ENCODE measurements around the gene ETFA. TPM values are rescaled to one million over a fixed set of nuclear protein-coding genes. Genes with fewer than 3 reads are reported as not detected.

The ETFA gene
- total RNA-seq, 1 experiment from 2014 or later: 84.4 TPM

DNA sequence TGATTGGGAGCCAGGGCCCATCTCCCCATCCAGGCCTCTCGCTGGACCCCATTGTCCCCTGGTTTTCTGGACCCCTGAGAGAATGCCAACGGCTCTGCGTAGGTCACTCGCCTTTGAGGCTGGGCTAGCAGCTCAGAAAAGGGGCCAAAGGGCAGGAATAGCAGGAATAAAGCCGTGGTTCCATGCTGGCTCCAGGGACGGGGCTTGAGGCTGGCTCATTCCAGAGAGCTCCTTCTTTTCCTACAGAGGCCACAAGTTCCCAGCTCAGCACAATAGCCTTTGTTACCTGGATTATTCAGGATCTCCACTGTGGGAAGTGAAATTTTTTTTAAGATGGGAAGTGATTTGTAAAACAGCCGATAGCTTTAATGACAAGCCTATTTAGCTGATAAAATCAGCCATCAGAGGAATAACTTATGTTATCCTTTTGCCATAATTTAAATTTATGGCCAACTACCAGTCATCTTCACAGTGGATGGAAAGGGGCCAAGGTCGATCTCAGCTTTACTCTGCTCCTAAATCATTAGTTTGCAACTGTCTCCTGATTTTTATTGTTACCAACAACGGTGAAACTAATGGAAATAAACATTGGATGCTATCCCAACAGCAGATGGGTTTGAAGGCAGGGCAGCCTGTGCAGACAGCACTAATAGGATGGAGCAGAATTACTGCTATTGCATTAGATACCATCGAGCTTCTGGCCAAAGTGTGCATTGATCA is 127.2 kb downstream of the ETFA start (continued):
- TF ChIP-seq, protein P1, sequence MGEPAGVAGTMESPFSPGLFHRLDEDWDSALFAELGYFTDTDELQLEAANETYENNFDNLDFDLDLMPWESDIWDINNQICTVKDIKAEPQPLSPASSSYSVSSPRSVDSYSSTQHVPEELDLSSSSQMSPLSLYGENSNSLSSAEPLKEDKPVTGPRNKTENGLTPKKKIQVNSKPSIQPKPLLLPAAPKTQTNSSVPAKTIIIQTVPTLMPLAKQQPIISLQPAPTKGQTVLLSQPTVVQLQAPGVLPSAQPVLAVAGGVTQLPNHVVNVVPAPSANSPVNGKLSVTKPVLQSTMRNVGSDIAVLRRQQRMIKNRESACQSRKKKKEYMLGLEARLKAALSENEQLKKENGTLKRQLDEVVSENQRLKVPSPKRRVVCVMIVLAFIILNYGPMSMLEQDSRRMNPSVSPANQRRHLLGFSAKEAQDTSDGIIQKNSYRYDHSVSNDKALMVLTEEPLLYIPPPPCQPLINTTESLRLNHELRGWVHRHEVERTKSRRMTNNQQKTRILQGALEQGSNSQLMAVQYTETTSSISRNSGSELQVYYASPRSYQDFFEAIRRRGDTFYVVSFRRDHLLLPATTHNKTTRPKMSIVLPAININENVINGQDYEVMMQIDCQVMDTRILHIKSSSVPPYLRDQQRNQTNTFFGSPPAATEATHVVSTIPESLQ (CRISPR knock-in tag; IDR thresholded peaks at IDR 0.05): no peak
- TF ChIP-seq KAT7 (CRISPR knock-in tag; IDR thresholded peaks at IDR 0.05; ENCODE audit: borderline replicate concordance): no peak
- no peak for TF ChIP-seq NR2C2 (CRISPR knock-in tag; IDR thresholded peaks at IDR 0.05)
- no peak for TF ChIP-seq PREB (CRISPR knock-in tag; IDR thresholded peaks at IDR 0.05; ENCODE audit: borderline replicate concordance)
- TF ChIP-seq ZNF532 (CRISPR knock-in tag; IDR thresholded peaks at IDR 0.05; ENCODE audit: borderline replicate concordance): no peak

DNA sequence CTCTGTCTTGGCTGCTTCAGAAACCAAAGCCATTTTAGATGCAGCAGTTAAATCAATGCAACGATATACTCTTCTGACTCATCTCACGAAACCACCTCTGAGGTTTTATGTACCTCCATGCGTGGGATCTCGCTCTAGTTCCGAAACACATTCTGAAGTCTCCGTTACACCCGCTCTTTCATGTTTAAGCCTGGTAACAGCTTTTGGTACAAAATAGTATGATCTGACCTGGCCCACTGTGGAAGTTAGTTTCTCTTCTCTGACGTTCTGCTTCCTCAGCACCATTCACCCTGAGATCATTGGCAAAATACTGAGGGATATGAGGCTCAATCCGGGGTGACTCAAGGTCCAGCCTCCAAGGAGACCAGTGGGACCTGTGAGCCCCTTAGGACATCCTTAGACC is 129.6 kb downstream of the ETFA start:
- no peak overlapping the region for H3K4me3 Mint-ChIP-seq
- H3K36me3 Mint-ChIP-seq: no peaks in the 10 kb centered on the region
- H3K9me3 Mint-ChIP-seq: no peaks in the 10 kb centered on the region
- DNase-seq (ENCODE audit: low spot score) (no peak), ATAC-seq (no peak)
- POLR2A ChIA-PET: no interaction called here
- H3K4me1 Mint-ChIP-seq: peaks cover 4% of the 10 kb centered on the region; the same call in 1 of the 2 replicates
- TF ChIP-seq MYBL2 (CRISPR knock-in tag; IDR thresholded peaks at IDR 0.05) (no peak), ZNF671 (CRISPR knock-in tag; IDR thresholded peaks at IDR 0.05) (no peak), E2F4 (CRISPR knock-in tag; IDR thresholded peaks at IDR 0.05; ENCODE audit: borderline replicate concordance, low read depth) (no peak), NR2C2 (CRISPR knock-in tag; IDR thresholded peaks at IDR 0.05) (no peak), PREB (CRISPR knock-in tag; IDR thresholded peaks at IDR 0.05; ENCODE audit: borderline replicate concordance) (no peak), NR1H2 (CRISPR knock-in tag; IDR thresholded peaks at IDR 0.05) (no peak)
- TF ChIP-seq, protein P2, sequence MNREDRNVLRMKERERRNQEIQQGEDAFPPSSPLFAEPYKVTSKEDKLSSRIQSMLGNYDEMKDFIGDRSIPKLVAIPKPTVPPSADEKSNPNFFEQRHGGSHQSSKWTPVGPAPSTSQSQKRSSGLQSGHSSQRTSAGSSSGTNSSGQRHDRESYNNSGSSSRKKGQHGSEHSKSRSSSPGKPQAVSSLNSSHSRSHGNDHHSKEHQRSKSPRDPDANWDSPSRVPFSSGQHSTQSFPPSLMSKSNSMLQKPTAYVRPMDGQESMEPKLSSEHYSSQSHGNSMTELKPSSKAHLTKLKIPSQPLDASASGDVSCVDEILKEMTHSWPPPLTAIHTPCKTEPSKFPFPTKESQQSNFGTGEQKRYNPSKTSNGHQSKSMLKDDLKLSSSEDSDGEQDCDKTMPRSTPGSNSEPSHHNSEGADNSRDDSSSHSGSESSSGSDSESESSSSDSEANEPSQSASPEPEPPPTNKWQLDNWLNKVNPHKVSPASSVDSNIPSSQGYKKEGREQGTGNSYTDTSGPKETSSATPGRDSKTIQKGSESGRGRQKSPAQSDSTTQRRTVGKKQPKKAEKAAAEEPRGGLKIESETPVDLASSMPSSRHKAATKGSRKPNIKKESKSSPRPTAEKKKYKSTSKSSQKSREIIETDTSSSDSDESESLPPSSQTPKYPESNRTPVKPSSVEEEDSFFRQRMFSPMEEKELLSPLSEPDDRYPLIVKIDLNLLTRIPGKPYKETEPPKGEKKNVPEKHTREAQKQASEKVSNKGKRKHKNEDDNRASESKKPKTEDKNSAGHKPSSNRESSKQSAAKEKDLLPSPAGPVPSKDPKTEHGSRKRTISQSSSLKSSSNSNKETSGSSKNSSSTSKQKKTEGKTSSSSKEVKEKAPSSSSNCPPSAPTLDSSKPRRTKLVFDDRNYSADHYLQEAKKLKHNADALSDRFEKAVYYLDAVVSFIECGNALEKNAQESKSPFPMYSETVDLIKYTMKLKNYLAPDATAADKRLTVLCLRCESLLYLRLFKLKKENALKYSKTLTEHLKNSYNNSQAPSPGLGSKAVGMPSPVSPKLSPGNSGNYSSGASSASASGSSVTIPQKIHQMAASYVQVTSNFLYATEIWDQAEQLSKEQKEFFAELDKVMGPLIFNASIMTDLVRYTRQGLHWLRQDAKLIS (CRISPR knock-in tag; IDR thresholded peaks at IDR 0.05; ENCODE audit: borderline replicate concordance): no peak
- H3K27ac Mint-ChIP-seq: no peak overlapping the region
- no peaks in the 10 kb centered on the region for H3K27me3 Mint-ChIP-seq (ENCODE audit: low read depth)
- CTCF ChIA-PET: interaction anchor here (0.9 kb wide), 1 partner anchor 19 kb away, joined by 3 read pairs; no protein-coding TSS in a partner anchor
